OCI-LY1 (cell line): ENCODE results near the gene ITSN1.

Experiments used
- CTCF ChIP-seq: fragments of 200-600 bp; sonication (generic), shearing (Covaris generic); IDR thresholded peaks from 2 replicates; pipeline ENCODE4 v1.5.1; 2017; ENCODE audit warnings: mild to moderate bottlenecking, antibody characterized with exemption, low read length, moderate library complexity, mixed read lengths
- EZH2 ChIP-seq: fragments of 200-600 bp; sonication (generic), shearing (Covaris generic); IDR thresholded peaks from 2 replicates; pipeline ENCODE4 v1.8.0; 2017; ENCODE audit warnings: borderline replicate concordance, mixed run types, mild to moderate bottlenecking, antibody characterized with exemption, low read length, moderate library complexity, mixed read lengths

GRCh38 chr21:33948951-33949444, 306.7 kb downstream of the ITSN1 start:
- TF ChIP-seq CTCF (no peak), EZH2 (no peak)
